ENCODE results near the gene PFKL.

Gene PFKL

DNA sequence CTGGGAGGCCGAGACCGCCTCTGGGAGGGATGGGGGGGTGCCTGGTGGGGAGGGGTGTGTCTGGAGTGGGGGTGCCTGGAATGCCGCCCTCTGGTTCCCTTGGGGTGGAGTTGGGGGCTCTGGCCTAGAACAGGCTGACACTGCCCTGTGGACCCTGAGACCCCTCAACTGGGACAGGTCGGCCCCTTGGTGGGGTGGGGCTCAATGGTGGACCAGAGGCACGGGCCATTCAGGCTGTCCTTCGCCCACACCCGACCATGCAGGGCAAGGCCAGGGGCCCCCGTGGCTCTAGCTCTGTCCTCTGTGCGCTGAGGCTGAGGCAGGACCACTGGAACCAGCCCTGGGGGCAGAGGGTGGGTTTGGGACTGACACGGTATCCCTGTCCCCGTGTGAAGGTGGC, 14.7 kb downstream of the PFKL start:
- DNase-seq, result no peak

DNA sequence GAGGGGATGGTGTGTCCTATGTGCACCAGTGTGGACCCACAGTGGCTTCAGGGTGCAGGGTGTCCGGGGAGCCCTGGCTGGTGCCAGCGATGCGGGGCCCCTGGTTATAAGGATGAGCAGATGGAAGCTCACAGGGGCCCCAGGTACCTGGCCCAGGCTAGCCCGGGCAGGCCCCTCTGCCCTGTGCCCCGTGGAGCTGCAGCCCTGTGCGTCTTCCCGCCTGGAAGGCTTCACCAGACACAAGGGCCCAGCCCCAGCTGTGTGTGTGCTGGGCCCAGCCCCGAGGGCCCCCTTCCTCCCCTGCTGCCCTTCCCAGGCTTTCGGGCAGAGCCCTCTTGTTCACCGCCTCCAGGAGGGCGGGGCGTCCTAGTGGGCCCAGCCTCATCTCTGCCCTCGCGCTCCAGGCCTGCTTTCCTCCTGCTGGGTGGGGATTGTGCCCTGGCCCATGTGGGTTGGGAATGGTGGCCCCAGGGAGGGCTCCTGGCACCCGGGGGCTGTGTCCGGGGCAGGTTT, 15.9 kb downstream of the PFKL start:
- DNase-seq, result no peak

DNA sequence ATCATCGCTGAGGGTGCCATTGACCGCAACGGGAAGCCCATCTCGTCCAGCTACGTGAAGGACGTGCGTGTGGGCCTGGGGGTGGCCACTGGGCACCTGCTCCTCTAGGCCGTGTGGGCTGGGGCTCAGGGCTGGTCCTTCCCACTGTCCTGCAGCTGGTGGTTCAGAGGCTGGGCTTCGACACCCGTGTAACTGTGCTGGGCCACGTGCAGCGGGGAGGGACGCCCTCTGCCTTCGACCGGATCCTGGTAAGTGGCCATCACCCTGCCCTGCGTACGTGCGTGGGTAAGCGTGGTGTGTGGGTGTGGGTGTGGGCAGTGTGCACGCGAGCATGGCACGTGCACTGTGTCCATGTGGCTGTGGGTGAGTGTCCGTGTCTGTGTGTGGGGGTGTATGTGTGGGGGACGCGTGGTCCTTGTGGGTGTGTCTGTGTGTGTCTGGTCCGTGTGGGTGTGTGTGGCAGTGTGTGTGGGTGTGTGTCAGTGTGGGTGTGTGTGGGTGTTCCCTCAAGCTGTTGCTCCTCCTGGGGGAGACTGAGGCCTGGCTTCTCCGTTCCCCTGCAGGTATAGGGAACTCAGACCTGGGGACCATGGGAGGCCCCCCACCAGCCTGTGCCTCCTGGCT, 16.5 kb downstream of the PFKL start:
- no peak for DNase-seq

DNA sequence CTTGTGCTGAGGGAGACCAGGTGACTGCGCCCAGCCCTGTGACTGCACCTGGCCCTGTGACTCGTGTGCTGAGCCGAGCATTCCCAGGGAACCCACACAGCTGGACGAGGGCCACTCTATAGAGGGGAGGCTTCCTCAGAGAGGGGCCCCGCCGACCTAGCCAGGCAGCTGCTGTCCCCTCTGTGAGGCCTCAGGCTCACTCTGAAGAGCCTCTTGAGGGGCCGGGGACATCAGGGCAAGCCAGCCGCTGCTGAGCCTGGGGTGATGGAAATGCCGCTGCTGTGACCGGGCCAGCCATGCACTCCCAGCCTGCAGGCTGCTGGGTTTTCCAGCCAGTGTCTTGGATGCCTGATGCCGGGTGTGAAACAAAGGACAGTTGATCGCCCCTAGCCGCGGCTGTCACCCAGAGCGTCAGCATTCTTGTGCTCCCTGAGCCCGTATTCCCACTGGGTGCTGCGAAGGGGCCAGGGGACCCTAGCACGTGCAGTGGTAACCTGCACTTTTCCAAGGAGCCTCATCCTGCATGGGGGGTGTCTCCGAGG, 17.5 kb downstream of the PFKL start:
- no peak for DNase-seq

DNA sequence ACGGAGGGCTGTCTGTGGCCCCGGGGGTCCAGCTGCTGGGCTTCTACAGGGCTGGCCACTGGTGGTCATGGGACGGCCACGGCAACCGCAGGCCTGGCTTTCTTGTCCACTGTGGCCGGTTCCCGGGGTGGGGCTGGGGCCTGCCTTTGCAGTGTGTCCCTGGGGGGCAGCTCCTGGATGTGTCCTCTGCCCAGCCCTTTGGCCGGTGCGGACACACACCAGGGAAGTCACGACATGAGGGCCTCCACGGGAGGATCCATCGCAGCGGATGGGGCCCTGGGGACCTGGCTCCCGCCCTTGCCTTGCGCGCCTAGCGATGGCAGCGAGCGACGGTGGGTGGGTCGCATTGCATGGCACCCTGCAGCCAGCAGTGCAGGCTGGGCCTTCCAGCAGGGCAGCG, 18.0 kb downstream of the PFKL start:
- DNase-seq, result no peak

DNA sequence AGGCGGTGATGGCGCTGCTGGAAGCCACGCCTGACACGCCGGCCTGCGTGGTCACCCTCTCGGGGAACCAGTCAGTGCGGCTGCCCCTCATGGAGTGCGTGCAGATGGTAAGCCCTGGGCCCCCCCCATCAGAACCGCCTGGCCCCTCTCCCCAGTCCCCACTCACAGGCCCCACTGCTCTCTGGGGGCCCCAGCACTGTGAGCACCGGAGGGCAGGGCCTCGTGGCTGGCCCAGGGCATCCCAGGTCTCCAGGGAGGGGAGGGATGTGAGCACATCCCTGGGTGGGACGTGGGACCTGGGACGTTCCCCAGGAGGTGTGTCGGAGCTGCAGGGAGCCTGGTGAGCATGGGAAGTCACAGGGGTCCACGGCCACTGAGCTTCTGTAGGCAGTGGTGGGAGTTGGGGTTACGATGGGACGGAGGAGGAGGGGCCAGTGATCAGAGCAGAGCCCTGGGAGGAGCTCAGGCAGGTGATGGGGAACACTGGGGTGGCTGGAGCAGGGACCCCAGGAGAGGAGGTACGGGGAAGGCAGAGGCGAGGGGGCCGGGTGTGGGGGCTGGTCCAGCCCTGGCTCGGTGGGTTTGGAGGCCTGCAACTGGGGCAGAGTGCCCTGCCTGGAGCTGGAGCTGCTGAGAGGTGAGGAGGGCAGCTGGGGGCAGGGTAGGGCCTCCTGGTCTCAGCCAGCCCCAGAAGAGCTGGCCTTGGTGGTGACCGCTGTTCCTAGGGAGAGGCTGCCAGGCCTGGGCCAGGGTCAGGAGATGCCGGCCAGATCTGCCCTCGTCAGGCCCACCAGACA, 18.8 kb downstream of the PFKL start:
- no peak for DNase-seq

DNA sequence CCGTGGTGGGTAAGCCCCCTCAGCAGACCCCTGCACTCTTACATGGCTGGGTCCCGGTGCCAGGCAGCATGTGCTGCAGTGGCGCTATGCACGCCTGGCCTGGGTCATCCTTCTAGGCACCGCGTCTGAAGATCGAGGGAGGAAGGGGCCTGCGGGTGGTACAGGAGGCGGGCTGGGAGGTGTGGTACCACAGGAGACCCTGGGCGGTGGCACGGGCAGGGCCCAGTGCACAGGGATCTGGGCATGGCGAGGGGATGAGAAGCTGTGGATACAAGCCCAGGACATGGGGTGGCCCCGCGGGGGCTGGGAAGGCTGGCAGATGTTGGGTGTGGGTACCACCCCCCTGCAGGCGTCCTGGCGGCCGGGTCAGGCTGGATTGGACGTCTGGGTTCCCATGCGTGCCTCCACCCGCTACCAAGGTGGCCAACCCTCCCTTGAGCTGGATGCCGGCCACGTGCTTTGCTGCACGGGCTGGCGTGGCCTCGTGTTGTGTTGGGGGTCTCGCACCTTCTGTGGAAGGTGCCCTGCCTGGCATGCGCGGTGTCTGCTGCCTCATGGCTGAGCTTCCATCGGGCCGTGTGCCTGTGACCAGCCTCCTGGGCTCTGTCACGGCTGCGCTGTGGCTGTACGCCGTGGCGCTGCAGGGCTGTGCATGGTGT, 19.7 kb downstream of the PFKL start:
- DNase-seq, result no peak

DNA sequence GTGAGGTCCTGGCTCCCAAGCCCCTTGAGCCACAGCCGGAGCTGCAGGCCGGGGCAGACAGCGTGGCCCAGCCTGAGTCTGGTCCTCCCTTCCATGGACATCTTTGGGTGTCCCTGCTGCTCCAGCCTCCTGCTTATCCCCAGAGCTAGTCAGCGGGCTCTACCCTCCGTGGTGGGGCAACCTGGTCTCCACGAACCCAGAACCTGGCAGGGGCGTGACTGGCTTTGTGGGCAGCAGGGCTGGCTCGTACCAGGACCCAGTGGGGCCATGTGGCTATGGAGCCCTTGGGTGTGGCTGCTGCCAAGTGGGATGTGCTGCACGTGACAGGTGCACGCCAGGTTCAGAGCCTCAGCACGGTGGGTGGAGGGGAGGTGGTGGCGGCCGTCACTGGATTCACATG, 21.0 kb downstream of the PFKL start:
- DNase-seq, result no peak

DNA sequence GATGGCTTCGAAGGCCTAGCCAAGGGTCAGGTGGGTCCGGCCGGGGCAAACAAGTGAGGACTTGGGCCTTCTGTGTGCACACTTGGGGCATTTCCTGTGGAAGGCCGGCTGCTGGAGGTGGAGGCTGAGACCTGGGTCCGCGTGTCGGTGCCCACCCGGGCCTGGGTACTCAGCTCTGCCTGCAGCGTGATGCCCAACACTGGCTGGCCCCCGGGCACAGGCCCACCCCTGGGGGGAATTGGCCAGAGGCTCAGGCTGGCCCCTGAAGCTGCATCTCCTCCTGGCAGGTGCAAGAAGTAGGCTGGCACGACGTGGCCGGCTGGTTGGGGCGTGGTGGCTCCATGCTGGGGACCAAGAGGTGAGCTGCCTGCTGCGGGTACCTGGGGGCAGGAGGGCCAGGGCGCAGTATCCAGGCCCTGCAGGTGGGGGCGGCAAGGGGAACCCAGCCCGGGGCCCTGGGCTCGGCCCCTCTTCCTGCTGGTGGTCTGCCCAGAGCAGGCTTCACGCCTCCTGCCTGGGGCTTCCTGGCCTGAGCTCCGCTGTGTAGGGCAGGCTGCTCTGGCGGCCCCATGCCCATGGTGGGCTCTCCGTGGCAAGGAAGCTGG, 22.1 kb downstream of the PFKL start:
- DNase-seq, result no peak

DNA sequence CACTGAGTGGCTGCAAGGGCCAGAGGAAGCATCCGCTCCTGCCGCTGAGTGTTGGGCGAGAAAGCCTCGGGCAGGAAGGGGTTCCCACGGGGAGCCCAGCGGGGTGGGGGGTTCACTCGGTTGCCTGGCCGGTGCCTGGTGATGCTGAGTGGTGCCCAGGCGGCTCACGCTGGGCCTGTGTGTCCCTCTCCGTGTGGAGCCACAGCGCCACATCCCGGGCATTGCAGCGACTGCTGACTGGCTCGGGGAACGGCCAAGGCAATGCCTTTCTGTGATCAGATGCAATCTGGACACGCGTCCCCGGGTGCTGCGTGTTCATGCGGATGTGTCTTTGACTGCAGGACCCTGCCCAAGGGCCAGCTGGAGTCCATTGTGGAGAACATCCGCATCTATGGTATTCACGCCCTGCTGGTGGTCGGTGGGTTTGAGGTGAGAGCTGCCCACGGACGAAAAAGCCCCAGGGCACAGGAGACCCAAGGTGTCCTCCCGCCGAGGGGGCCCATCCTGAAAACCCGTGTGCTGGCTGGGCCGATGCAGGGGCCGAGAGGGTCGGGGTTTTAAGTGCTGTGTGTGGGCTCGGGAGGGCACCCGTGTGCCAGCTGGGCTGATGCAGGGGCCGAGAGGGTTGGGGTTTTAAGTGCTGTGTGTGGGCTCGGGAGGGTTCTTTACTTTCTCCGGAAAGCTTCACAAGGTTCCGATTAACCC, 22.9 kb downstream of the PFKL start:
- no peak for DNase-seq

DNA sequence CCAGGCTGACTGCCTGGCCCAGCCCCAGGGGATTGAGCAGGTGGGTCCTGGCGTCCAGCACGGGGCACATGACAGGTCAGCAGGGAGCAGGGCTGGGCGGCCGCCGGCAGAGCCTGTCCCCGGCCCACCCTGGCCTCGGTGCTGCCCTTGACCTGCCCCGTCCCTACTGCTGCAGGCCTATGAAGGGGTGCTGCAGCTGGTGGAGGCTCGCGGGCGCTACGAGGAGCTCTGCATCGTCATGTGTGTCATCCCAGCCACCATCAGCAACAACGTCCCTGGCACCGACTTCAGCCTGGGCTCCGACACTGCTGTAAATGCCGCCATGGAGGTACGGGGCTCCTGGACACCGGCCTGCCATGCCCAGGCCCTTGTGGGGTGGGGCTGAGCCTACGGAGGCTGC, 23.7 kb downstream of the PFKL start:
- no peak for DNase-seq

DNA sequence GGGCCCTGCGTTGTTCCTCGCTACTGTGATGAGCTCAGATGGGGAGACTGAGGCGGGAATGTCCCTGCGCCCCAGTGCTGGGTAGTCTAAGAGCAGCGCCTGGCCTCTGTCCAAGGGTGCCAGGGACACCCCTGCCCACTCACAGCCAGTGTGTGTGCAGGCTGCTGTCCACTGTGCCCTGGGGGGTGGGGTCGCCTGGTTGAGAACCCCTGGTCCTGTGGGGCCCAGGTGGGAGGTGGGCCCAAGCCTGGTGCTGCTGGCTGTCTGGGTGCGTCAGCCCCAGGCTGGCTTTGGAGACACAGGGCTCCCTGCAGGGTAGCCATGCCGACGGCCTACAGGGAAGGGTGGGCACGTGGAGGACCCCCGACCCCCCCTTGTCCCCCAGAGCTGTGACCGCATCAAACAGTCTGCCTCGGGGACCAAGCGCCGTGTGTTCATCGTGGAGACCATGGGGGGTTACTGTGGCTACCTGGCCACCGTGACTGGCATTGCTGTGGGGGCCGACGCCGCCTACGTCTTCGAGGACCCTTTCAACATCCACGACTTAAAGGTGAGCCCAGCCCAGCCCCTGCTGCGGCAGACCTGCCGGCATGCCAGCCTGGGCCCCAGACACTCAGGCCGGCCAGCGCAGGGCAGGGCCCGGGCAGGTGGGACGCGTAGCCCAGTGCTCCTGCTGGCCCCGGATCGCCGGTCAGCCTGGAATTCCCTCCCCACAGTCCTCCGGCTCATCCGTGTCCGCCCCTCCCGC, 24.4 kb downstream of the PFKL start:
- DNase-seq, result no peak

DNA sequence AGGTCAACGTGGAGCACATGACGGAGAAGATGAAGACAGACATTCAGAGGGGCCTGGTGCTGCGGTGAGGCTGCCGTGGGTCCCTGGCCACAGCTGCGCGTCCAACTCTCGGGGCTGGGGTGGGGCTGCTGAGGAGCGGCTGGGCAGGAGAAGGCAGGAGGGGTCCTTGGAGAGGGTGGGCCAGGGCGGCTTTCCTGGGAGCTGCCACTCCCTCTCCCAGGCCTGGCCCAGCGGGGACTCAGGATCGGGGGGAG, 24.9 kb downstream of the PFKL start:
- DNase-seq, result no peak

DNA sequence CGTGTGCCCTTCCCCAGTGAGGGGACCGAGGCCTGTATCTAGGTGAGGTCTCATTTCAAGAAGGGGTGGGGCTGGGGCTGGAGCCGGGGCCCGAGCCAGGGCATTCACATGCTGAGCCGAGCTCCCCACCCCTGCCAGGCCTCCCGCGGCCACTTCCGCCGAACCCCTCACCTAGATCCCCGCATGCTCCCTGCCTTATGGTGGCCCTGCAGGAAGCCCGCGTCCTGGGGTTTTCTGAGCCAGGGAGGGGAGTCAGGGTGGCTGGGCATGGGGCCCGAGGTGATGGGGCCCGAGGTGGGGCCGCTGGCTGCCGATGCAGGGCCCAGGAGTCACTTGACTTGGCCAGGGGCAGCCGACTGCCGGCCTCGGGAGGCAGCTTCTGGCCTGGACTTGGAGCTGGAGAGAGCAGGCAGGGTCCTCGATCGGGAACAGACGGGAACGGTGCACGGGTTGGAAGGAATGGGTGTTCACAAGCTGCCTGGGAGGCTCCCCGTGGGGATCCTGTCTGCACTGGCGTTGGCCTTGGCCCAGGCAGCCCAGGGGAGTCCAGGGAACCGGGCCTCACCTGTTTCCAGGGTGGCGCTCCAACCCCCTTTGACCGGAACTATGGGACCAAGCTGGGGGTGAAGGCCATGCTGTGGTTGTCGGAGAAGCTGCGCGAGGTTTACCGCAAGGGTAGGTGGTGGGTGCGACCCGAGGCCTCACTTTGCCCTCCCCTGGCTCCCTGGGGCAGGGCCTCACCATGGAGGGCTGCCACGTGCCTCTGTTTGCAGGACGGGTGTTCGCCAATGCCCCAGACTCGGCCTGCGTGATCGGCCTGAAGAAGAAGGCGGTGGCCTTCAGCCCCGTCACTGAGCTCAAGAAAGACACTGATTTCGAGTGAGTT, 25.8 kb downstream of the PFKL start:
- DNase-seq, result no peak

DNA sequence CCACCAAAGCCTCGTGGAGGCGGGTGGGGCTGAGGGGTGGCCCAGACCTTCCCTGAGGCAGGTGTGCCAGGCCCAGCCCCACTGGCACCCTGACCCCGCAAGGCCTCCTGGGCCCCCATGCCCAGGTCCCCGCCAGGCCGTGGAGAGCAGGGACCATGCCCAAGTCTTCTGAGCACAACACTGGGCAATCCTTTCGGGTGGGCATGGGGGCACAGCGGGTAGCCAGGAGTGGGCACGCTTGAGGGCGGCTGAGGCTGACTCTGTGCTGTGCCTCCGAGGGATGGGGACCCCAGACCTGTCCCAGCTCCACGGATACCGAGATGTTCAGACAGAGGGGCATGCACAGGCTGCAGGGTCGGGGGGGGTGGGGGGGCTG, 26.4 kb downstream of the PFKL start:
- DNase-seq, result no peak

DNA sequence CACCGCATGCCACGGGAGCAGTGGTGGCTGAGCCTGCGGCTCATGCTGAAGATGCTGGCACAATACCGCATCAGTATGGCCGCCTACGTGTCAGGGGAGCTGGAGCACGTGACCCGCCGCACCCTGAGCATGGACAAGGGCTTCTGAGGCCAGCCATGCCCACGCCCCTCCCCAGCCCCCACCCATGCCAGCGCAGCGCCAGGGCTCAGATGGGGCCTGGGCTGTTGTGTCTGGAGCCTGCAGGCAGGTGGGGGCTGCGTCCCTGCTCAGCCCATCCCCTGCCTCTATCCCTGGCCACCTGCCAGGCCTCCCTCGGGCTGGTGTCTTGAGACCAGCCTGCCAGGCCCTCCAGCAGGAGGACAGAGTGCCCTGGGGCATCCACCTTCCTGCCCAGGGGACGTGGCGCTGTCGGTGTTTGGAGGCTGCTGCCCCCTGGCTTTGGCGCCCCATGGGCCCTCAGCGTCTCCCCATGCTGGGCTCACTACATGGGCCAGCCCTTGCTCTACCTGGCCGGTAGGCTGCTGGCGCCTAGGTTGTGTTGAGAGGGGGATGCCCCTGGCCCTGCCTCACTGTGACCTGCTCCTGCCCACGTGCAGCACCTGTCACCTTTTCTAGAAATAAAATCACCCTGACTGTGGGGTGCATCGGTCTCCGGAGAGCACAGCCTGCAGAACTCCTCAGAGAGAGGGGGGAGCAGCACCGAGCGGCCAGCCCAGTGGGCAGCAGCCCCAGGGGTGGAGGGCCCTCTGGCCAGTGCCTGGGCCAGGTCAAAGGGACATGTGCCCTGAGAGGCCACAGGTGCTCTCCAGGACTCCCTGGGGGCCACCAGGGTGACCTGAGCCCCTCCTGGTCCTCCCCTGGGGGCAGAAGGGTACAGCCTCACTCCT, 27.1 kb downstream of the PFKL start:
- no peak for DNase-seq

DNA sequence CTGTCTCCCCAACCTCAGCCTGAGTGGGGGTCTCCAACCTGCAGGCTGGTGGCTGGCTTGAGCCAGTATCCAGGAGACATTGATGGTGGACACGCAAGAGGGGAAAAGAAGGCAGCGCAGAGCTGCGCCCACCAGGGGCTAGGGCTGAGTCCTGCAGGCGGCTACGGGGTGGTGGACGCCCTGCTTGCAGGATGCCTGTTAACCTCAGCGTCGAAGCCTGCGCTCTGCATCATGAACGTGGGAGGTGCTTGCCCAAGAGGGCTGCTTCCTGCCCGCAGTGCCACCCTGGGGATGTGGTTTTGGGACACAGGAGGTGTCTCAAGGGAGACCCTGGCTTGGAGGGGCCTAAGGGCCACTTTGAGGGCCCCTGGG, 27.7 kb downstream of the PFKL start:
- no peak for DNase-seq

DNA sequence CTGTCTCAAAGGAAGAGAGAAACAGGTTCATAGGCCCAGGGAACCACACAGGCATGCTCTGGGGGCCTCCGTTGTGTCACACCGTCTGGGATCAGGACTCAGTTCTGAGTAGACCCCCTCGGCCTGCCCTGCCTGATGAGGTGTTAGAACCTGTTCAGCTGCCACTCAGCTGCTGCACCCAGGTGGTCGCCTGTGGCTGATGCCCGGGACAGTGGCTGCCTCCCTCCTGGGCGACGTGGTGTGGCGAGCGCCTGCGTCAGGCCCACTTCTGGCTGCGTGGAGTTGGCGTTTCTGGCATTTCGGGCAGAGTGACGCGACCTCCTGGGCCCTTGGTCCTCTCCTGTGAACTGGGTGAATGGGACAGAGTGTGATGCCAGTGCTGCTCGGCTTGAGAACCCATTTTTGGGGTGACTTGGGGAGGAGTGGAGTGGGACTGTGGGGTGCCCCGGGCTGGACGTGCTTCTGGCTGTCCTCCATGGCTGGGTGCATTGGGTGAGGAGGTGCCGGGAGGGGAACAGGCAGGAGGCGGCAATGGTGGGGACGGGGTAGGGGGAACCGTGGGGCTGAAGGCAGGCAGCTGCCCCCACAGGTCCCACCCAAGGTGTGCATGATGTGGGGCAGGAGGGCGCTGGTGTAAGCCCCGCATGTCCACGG, 28.5 kb downstream of the PFKL start:
- DNase-seq, result no peak

DNA sequence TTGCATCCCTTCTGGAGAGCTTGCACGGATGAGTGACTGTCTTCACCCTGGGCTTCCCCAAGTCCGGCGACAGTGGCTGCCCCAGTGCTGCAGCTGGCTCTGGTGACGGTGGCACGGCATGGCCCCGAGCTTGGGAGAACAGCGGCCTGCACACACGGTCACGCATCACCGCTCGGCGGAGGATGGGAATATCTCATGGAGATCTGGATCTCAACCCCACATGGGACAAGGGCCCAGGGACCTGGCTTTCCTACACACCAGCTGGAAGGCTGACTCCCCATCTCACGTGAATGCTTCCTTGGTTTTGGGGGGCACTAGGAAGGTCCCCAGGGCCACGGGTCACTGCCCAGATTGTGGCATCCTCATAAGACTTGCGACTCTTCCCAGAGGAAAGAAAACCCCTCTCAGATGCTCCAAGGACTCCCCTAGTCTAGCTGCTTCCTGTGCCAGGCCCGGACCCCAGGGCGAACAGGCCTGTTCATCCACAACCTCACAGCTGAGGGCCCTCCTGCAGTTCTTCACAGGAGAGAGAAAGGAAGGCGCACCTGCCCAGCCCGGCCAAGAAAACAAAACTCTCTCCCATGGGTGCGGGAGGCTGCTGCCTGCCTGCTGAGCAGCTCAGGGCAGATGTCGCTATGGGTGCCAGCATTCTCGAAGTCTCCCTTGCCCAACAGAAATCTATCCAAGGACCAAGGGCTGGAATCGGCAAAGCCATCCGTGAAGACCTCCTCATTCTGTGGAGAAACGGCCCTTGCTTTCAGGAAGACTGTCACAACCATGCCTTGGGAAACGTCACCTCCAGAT, 29.4 kb downstream of the PFKL start:
- DNase-seq, result no peak

All from fibroblast of skin of right quadriceps (primary cell).